Caco-2 (cell line): ENCODE results near the gene CCDC112. TPM values are rescaled to one million over a fixed set of nuclear protein-coding genes. Genes with fewer than 3 reads are reported as not detected.

Source experiments
- BruUV-seq: library from RNA; stranded (reverse); fragments of 400-500 nt; replicated peaks from 2 replicates; lab custom pipeline; 2021; lab: Mats Ljungman, UMichigan
- CTCF ChIA-PET: fragments of 300-600 bp; sonication (Branson Sonifier 250); formaldehyde crosslinking; loops from one replicate; lab custom pipeline; 2022; ENCODE audit warnings: antibody characterized with exemption; lab: Charles Lee
- POLR2A ChIA-PET: fragments of 300-600 bp; sonication (Branson Sonifier 250); formaldehyde crosslinking; loops from one replicate; lab custom pipeline; 2022; ENCODE audit warnings: antibody characterized with exemption; lab: Charles Lee
- DNase-seq, 2 experiments: peaks; one replicate each; pipeline versions ENCODE4 v3.0.0 to v3.0.0-alpha.2; 2020 to 2022
- H3K27me3 ChIP-seq: replicated peaks from 2 replicates; pipeline ENCODE4 v1.6.0; 2011; ENCODE audit warnings: low read length; ENCODE audit not compliant: control insufficient read depth, insufficient read depth
- H3K36me3 ChIP-seq: 2 replicates; pipeline ENCODE4 v1.5.1; 2011; ENCODE audit warnings: low read length; ENCODE audit not compliant: control insufficient read depth, insufficient read depth
- H3K4me1 ChIP-seq: fragments of 250-450 bp; sonication (Bioruptor Pico); 2 replicates; pipeline ENCODE4 v1.5.1; 2020; ENCODE audit warnings: mild to moderate bottlenecking
- H3K4me3 ChIP-seq: 2 replicates; pipeline ENCODE4 v1.5.1; 2011; ENCODE audit warnings: low read depth, mild to moderate bottlenecking, control low read depth, low read length
- H3K9me3 ChIP-seq: fragments of 250-450 bp; sonication (Bioruptor Pico); 2 replicates; pipeline ENCODE4 v1.5.1; 2020; ENCODE audit warnings: mild to moderate bottlenecking, moderate library complexity
- H3K27ac Mint-ChIP-seq: one replicate; pipeline ENCODE4 v1.8.0; 2022; ENCODE audit warnings: mixed read lengths; ENCODE audit not compliant: unreplicated experiment
- H3K27me3 Mint-ChIP-seq: one replicate; pipeline ENCODE4 v1.8.0; 2022; ENCODE audit warnings: mixed read lengths; ENCODE audit not compliant: insufficient read depth, unreplicated experiment
- H3K36me3 Mint-ChIP-seq: one replicate; pipeline ENCODE4 v1.8.0; 2022; ENCODE audit warnings: mild to moderate bottlenecking, mixed read lengths; ENCODE audit not compliant: insufficient read depth, unreplicated experiment
- H3K4me1 Mint-ChIP-seq: one replicate; pipeline ENCODE4 v1.8.0; 2022; ENCODE audit warnings: low read depth, mixed read lengths; ENCODE audit not compliant: unreplicated experiment
- H3K4me3 Mint-ChIP-seq: one replicate; pipeline ENCODE4 v1.8.0; 2022; ENCODE audit warnings: mild to moderate bottlenecking, moderate library complexity, mixed read lengths; ENCODE audit not compliant: unreplicated experiment
- H3K9me3 Mint-ChIP-seq: one replicate; pipeline ENCODE4 v1.8.0; 2022; ENCODE audit warnings: mixed read lengths; ENCODE audit not compliant: unreplicated experiment
- CTCF ChIP-seq, 2 experiments: fragments of 200-600 bp in 1 of 2; IDR thresholded peaks; 1 replicate in 1 of 2; 2 replicates in 1 of 2; pipeline versions ENCODE4 v1.5.1 to v1.8.0; 2011 to 2022; ENCODE audit warnings: antibody characterized with exemption in 1 of 2, control low read depth in 1 of 2, inconsistent platforms in 1 of 2, low read depth in 1 of 2, low read length in 1 of 2, mild to moderate bottlenecking in 1 of 2, moderate library complexity in 1 of 2; ENCODE audit not compliant: insufficient read depth in 1 of 2, severe bottlenecking in 1 of 2, unreplicated experiment in 1 of 2
- intact Hi-C: fragments of 100-400 bp; cut with micrococcal nuclease; formaldehyde crosslinking; loops from one replicate; pipeline ENCODE4 v1.10.0; 2022; ENCODE audit not compliant: unreplicated experiment
- total RNA-seq: library from RNA; stranded (reverse); gene quantifications from 2 replicates; pipeline ENCODE4 v1.2.3, GENCODE V29; 2022

Gene CCDC112
- total RNA-seq, 1 experiment from 2014 or later = 2.9 TPM

- intact Hi-C loops = loop anchor here (5.0 kb wide), 1 partner anchor 278 kb away; the partner anchor contains the start of gene FEM1C
- no TSS peak for BruUV-seq
- no peaks in the 10 kb centered on the region for H3K27me3 ChIP-seq
- Mint-ChIP-seq H3K36me3 (no peaks in the 10 kb centered on the region), H3K9me3 (no peaks in the 10 kb centered on the region), H3K27me3 (no peaks in the 10 kb centered on the region), H3K4me1 (no peaks in the 10 kb centered on the region), H3K27ac (no peak overlapping the region), H3K4me3 (no peak overlapping the region)
- no peak for TF ChIP-seq CTCF (IDR thresholded peaks at IDR 0.05; ENCODE audit: insufficient read depth in 1 of 2, low read depth in 1 of 2, low read length in 1 of 2, severe bottlenecking in 1 of 2, unreplicated experiment in 1 of 2)
- DNase-seq = no peak
- ChIA-PET POLR2A (no interaction called here), CTCF (no interaction called here)
- H3K4me3 ChIP-seq = no peak overlapping the region
- H3K4me1 ChIP-seq = peaks cover 7% of the 10 kb centered on the region; the same call in 1 of the 2 replicates
- H3K36me3 ChIP-seq = no peaks in the 10 kb centered on the region
- H3K9me3 ChIP-seq = no peaks in the 10 kb centered on the region
Measured at GRCh38 chr5:115264786-115265185, 31.7 kb downstream of the CCDC112 start.

DNA sequence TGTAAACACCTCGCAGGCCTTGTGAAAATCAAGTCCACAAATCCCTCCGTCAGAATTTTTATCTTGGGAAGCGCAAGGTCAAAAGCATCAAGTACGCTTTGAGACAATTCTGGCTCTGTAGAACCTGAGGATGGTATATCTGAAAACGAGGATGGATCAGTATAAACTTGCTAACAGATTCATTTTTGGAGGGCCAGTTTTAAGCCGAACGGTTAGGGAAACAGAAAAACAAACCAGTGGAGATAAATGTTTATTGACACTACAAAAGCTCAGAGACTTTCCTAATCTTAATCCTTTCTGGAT lies 33.4 kb downstream of the CCDC112 start:
- POLR2A ChIA-PET = no interaction called here

DNA sequence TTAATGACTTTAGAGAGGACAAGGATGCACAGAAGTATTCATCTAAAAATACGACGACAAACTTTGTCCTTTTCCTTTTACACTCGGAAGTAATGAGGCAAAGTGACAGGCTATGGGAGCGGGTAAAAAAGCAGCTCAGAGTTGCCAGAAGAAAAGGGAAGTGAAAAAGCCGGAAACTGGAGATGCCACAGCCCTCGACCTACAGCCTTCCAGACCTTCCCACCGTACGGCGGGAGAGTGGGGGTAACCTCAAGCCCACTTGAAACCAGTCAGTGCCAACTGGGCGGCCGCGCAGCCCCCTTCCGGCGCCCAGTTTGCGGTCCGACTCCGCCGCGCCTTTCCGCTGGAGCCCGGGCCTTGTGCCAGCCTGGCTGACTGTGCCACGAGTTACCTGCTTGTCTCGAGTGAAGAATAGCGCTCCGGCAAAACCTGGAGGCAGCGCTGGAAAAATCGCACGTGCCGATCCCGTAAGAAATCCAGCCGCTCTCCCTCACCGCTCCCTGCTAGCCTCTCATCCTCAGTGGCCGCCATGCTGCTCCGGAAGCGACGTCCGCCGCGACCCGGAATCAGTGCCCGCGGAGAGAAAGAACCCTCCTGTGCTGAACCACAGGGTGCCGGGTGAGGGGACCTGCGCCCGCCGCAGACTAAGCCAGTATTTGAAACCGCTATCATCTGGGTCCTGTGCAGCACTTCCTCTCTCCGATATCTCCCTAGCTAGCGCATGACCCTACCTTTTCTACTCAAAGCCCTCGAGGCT lies 34.0 kb downstream of the CCDC112 start, which contains the start of gene PGGT1B:
Gene PGGT1B, minus strand, starts transcription at position 557 of the 757 bp plus-strand sequence. Its CDS starts 26 bp downstream, at position 531.
- no peaks in the 10 kb centered on the region for H3K9me3 ChIP-seq
- intact Hi-C loops = loop anchor here (2.0 to 5.0 kb wide), 2 partner anchors 34 to 280 kb away; partner anchors contain the start of genes CCDC112 and FEM1C
- H3K4me3 Mint-ChIP-seq = peak within 1 kb of the TSS; percentile 84
- H3K36me3 ChIP-seq = no peaks in the 10 kb centered on the region
- no TSS peak for BruUV-seq
- POLR2A ChIA-PET = no interaction called here
- H3K27me3 Mint-ChIP-seq = no peaks in the 10 kb centered on the region
- H3K4me3 ChIP-seq = peak within 1 kb of the TSS; percentile 86
- H3K4me1 ChIP-seq = peaks cover 7% of the 10 kb centered on the region; the same call in 1 of the 2 replicates
- H3K9me3 Mint-ChIP-seq = no peaks in the 10 kb centered on the region
- H3K4me1 Mint-ChIP-seq = no peaks in the 10 kb centered on the region
- no peak for TF ChIP-seq CTCF (IDR thresholded peaks at IDR 0.05; ENCODE audit: insufficient read depth in 1 of 2, low read depth in 1 of 2, low read length in 1 of 2, severe bottlenecking in 1 of 2, unreplicated experiment in 1 of 2)
- CTCF ChIA-PET = interaction anchor here (0.7 kb wide), 1 partner anchor 312 kb away, joined by 5 read pairs; no protein-coding TSS in a partner anchor
- peak within 1 kb of the TSS; percentile 55 for H3K27ac Mint-ChIP-seq
- H3K27me3 ChIP-seq = no peaks in the 10 kb centered on the region
- DNase-seq = peak; percentile 71 to 75
- H3K36me3 Mint-ChIP-seq = no peaks in the 10 kb centered on the region

More for the DNA sequence above, 33.4 kb downstream of the CCDC112 start:
- intact Hi-C loops = loop anchor here (2.0 to 5.0 kb wide), 2 partner anchors 34 to 279 kb away; partner anchors contain the start of genes CCDC112 and FEM1C
- Mint-ChIP-seq H3K4me1 (no peaks in the 10 kb centered on the region), H3K9me3 (no peaks in the 10 kb centered on the region), H3K27me3 (no peaks in the 10 kb centered on the region), H3K4me3 (peak overlapping the region; percentile 84), H3K36me3 (no peaks in the 10 kb centered on the region), H3K27ac (peak overlapping the region; percentile 55)
- no peaks in the 10 kb centered on the region for H3K9me3 ChIP-seq
- H3K4me1 ChIP-seq = peaks cover 7% of the 10 kb centered on the region; the same call in 1 of the 2 replicates
- DNase-seq = no peak
- H3K4me3 ChIP-seq = peak overlapping the region; percentile 86
- H3K36me3 ChIP-seq = no peaks in the 10 kb centered on the region
- CTCF ChIA-PET = no interaction called here
- BruUV-seq = TSS peak; percentile 77
- no peak for TF ChIP-seq CTCF (IDR thresholded peaks at IDR 0.05; ENCODE audit: insufficient read depth in 1 of 2, low read depth in 1 of 2, low read length in 1 of 2, severe bottlenecking in 1 of 2, unreplicated experiment in 1 of 2)
- H3K27me3 ChIP-seq = no peaks in the 10 kb centered on the region
